HG02588 (cell line): Measurements from ENCODE around the gene AKT3.

ENCODE experiments used
- ATAC-seq: cut with Tn5 transposase; IDR thresholded peaks from one replicate; pipeline ENCODE4 v1.9.1; 2021; ENCODE audit warnings: mild to moderate bottlenecking, moderate library complexity; ENCODE audit not compliant: unreplicated experiment

The AKT3 gene

GRCh38 chr1:243621973-243622372 is 228.1 kb downstream of the AKT3 start:
- ATAC-seq, result no peak

GRCh38 chr1:243620096-243620495 is 229.9 kb downstream of the AKT3 start:
- no peak for ATAC-seq

- no peak for ATAC-seq
Measured at GRCh38 chr1:243609698-243610097, 240.3 kb downstream of the AKT3 start.

GRCh38 chr1:243605604-243606003 is 244.4 kb downstream of the AKT3 start:
- ATAC-seq, result no peak

DNA sequence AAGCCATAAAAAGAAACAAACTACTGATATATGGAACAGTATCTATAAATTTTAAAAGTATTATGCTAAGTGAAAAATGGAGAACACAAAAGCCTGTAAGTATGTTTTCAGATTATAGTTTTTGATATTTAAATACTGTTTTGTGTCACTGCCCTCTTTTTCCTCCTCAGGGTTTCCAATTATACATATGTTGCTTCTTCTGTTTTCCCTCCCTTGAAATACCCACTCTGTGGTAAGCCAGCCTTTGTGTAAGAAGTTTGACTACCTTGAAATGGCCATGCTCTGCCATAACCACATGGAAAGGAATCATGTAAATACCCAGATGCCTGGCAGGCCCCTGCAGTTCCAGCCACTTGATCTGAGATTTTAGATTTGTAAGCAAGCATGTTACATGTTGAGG is 248.3 kb downstream of the AKT3 start:
- no peak for ATAC-seq

GRCh38 chr1:243598433-243598832 is 251.6 kb downstream of the AKT3 start:
- no peak for ATAC-seq

DNA sequence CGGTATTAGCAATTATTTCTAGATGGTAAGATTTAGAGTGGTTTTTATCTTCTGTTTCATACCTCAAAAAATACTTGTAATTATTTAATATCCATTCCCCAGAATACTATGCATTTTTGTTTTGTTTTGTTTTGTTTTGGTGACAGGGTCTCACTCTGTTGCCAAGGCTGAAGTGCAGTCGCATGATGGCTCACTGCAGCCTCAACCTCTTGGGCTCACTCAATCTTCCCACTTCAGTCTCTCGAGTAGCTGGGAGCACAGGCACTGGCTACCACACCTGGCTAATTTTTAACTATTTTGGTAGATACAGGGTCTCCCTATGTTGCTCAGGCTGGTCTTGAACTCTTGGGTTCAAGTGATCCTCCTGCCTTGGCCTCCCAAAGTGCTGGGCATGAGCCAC is 252.7 kb downstream of the AKT3 start:
- ATAC-seq, result no peak

DNA sequence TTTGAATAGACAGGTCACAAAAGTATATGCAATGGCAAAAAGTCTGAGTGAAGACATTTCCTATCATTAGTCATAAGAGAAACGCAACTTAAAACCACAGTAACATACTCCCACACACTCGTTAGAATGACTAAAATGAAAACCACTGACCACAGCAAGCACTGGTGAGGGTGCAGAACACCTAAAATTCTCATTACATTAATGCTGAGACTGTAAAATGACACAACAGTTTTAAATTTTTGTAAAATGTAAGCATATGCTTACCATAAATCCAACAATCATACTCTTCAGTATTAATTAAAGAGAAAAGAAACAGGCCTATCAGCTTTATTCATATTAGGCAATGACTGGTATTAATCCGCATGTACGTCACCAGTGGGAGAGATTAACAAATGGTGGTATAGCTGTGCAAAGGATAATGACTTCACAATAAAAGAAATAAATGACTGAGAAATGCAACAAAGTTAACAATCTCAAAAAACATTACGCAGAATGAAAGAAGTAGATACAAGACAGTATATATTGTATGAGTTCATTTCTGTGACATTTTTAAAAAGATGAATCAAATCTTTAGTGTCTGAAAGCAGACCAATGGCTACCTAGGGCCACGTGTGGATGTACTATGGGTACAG is 253.5 kb downstream of the AKT3 start:
- ATAC-seq, result peak; percentile 96

DNA sequence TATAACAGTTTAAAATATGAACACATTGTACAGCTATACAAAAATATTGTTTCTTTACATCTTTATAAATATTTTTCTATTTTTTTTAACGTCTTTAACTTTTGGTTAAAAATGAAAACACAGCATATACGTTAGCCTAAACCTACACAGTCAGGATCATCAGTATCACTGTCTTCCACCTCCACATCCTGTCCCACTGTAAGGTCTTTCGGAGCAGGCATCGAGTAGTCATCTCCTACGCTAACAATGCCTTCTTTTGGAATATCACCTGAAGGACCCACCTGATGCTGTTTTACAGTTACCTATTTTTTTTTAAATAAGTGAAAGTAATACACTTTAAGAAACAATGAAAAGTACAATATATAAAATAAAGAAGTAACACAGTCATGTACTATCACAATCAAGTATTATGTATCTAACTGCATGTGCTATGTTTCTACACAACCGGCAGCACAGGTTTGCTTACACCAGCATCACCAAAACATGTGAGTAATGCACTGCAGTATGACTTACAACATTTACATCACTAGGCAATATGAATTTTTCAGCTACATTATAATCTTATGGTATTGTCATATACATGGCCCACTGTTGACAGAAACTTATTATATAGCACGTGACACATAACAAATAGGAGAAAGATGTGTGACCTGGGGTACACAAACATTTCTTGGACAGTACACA is 254.4 kb downstream of the AKT3 start:
- no peak for ATAC-seq

DNA sequence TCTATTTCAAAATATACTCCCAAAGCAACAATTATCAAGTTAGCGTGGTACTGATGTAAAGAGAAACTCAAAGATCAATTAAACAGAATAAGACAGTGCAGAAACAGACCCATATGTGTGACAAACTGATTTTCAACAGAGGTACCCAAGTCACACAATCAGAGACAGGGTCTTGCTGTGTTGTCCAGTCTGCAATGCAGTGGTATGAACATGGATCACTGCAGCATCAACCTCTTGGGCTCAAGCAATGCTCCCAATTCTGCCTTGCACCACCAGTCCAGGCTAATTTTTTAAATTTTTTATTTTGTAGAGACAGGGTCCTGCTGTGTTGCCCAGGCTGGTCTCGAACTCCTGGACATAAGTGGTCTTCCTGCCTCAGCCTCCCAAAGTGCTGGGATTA is 255.6 kb downstream of the AKT3 start:
- ATAC-seq, result no peak

DNA sequence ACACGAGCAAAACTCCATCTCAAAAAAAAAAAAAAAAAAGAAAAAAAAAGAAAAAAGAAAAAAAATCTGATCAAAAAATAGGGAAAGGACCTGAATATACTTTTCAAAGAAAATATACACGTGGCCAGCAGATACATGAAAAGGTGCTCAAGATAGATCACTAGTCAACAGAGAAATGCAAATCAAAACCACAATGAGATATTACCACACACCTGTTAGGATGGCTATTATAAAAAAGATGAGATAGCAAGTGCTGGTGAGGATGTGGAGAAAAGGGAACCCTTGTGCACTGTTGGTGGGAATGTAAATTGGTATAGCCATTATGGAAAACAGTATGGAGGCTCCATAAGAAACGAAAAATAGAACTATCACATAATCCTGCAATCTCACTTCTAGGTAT is 260.8 kb downstream of the AKT3 start:
- peak; percentile 79 for ATAC-seq

DNA sequence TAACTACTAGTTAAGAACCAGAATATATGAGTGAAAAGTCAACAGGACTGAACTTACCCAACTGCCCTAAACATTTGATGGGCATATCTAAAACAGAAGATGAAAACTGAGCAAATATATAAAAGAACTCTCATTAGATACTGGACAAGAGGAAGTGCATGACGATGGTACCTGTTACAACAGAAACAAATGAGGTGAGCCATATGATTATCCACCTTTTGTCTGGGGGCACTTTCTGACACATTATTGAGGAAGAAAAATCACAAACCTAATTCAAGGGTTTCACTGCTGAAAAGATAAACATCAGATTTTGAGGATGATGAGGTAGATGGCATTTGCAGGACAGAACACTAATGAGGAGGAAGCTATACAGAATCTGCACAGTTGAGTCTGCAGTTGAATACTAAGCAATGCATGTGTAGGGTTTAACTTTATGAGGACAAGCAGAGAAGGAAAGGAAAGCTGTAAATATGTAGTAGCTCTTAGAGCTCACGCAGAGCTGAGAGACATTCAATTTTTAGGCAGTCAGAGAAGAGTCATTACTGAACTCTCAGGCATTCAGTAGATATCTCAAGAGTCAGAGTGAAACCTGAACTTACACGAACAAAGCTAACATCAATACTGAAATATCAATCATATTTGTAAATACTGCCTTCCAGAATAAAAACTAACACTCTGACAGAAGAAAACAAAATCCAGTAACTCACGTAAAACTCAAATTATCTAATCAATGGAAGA is 262.1 kb downstream of the AKT3 start:
- ATAC-seq, result peak; percentile 92

DNA sequence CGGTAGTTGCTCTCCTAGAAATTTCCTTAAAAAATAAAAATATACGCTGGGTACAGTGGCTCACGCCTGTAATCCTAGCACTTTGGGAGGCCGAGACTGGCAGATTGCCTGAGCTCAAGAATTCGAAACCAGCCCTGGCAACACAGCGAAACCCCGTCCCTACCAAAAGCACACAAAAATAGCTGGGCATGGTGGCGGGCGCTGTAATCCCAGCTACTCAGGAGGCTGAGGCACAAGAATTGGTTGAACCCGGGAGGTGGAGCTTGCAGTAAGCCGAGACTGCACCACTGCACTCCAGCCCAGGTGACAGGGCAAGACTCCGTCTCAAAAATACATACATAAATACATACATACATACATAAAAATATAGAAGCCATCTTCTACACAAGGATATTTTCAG is 262.8 kb downstream of the AKT3 start:
- ATAC-seq, result no peak

DNA sequence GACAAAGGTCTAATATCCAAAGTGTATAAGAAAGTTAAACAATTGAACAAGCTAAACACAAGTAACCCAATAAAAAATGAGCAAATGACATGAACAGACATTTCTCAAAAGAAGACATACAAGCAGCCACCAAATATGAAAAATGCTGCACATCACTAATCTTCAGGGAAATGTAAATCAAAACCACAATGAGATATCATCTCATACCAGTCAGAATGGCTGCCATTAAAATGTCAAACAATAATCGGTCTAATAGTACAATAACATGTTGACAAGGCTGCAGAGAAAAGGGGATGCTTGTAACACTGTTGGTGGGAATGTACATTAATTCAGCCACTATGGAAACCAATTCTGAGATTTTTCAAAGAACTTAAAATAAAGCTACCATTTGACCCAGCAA is 264.1 kb downstream of the AKT3 start:
- no peak for ATAC-seq

DNA sequence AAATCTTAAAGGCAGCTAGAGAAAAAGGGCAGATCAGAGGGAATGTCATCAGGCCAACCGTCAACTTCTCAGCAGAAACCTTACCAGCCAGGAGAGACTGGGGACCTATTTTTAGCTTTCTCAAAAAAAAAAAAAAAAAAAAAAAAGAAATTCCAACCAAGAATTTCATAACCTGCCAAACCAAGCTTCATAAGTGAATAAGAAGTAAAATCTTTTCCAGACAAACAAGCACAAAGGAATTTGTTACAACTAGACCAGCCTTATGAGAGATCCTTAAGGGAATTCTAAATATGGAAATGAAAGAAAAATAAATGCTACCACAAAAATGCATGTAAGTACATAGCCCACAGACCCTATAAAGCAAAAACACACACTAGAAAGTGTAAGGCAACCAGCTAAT is 267.7 kb downstream of the AKT3 start:
- no peak for ATAC-seq

DNA sequence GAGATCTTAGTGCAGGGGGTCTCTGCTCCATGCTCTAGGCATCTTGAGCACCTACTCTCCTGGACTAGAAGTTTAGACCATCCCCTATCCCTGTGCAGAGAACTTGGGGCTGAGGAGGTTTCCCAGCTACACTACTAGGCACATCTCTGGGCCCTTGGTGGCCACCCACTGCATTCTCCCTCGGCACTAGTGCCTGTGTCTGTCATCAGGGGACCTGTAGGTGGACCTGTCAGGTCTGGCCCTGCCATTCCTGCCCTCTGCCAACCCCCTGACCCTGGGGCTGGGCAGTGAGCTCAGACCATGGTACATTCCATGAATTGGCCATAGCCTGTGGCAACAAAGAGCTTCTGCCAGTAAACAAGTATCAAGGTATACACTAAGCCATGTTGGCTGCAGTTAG is 269.1 kb downstream of the AKT3 start:
- ATAC-seq, result no peak

- ATAC-seq, result no peak
Measured at GRCh38 chr1:243580072-243580471, 270.0 kb downstream of the AKT3 start.

GRCh38 chr1:243575070-243575469 is 275.0 kb downstream of the AKT3 start:
- no peak for ATAC-seq

DNA sequence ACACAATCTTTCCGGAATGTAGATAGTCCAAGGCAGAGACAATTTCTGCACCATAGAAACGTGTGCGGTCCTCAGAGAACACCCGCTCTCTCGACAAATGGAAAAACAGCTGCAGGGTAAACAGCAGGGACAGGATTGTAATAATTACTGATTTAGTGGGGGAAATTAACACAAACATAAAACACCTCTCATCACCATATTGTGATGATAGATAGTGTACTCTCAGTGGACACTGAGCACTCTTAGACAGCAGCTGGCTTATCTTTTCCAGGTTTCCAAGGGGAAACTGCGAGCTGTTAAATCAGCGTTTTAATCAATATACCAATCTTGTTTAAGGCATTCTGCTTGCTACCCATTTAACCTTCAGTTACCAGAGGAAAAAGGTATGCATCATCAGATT is 277.1 kb downstream of the AKT3 start:
- no peak for ATAC-seq

DNA sequence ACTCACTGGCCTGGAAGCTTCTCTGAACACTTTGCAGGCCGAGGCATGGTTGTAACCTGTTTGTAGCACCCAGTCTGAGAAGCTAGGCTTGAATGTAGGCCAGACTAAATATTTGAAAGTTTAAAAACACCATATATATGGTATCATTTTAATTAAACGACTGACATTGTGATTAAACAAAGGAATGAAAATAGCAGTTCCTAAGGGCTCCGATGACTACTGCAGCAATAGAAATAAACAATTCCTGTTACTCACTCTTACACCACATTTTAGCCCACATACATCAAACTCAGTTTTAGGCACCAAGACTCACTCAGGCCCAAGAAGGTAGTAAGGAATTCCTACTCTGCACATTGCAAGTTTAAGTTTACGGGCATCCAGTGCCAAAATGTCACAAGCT is 281.2 kb downstream of the AKT3 start:
- ATAC-seq, result no peak

DNA sequence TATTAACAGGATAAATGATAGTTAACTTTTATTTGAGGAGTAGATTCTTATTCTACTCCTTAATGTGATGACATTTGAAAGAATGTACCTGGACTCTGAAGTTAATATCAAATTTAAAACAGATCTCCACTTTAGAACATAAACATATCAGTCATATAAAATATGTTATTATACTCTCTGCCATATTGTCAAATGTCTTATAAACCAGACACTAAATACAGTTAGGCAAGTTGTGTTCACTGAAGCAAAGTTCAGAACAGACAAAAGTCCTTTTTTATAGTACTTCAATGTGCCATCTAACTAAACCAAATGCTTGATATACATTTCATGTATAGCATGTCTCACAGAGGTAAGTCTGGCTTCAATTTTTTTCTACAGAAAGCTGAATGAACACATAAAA is 285.2 kb downstream of the AKT3 start:
- ATAC-seq, result no peak

DNA sequence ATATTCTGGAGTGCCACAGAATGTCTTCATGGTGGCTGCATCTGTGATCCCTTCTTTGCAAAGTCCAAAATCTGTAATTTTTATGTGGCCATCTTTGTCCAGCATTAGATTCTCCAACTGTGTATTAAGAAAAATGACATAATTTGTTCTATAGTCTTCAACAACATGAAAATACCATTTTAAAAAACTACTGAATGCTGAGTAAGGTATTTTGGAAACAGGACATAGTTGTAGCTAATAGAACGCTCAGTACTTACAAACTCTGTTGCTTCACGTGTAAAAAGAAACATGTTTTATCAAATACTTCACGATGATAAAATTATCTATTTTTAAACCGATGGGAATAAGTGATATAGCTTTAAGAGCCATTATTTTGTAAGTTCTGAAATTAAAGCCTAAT is 286.3 kb downstream of the AKT3 start:
- ATAC-seq, result no peak
